Esophagus squamous epithelium (tissue), 5 donors: ENCODE results near the gene PRKCB. TPM values are rescaled to one million over a fixed set of nuclear protein-coding genes. Genes with fewer than 3 reads are reported as not detected.

Experiments
- DNase-seq: peaks from one replicate; lab custom pipeline; 2025; lab: John Stamatoyannopoulos, UW
- H3K27ac ChIP-seq, 4 donors: fragments of 200-600 bp; sonication (generic); one replicate each; pipeline ENCODE4 v1.5.1; 2016 to 2019; ENCODE audit warnings: mild to moderate bottlenecking in 1 of 4
- H3K27me3 ChIP-seq, 4 donors: fragments of 200-600 bp; sonication (generic); 1 replicate in 3 of 4; 2 replicates in 1 of 4; pipeline versions ENCODE4 v1.5.1 to v1.6.0; 2017 to 2021; ENCODE audit warnings: antibody characterized with exemption in 1 of 4
- H3K36me3 ChIP-seq, 3 donors: fragments of 200-600 bp; sonication (generic); one replicate each; pipeline ENCODE4 v1.5.1; 2016 to 2019
- H3K4me1 ChIP-seq, 3 donors: fragments of 200-600 bp; sonication (generic); one replicate each; pipeline ENCODE4 v1.5.1; 2017 to 2019
- H3K4me3 ChIP-seq, 4 donors: fragments of 200-600 bp; sonication (generic); 1 replicate in 3 of 4; 2 replicates in 1 of 4; pipeline ENCODE4 v1.5.1; 2016 to 2019; ENCODE audit warnings: mild to moderate bottlenecking in 2 of 4, moderate library complexity in 1 of 4
- H3K9me3 ChIP-seq, 3 donors: fragments of 200-600 bp; sonication (generic); one replicate each; pipeline ENCODE4 v1.5.1; 2016 to 2019
- POLR2A ChIP-seq, 4 donors: fragments of 450-650 bp; IDR thresholded peaks; one replicate each; pipeline ENCODE4 v1.6.1; 2017; ENCODE audit warnings: antibody characterized with exemption in 4 of 4, mild to moderate bottlenecking in 4 of 4, moderate library complexity in 3 of 4
- WGBS, 2 donors: methylation state at CpG; one replicate each; pipeline ENCODE4 v1.1.5; 2018; 5-methylcytosine and 5-hydroxymethylcytosine counted together
- intact Hi-C: fragments of 100-400 bp; cut with DNase I; formaldehyde crosslinking; loops from one replicate; pipeline ENCODE4 v1.15.0; 2022
- total RNA-seq, 4 donors: library from RNA; depleted of rRNA; stranded (reverse); fragments of >200 nt; gene quantifications; one replicate each; pipeline ENCODE4 v1.1.0, GENCODE V29; 2016
- TF ChIP-seq, protein P1 (sequence below), 6 experiments: fragments of 450-650 bp in 4 of 6; fragments of 200-600 bp in 2 of 6; sonication (generic) in 2 of 6; IDR thresholded peaks; one replicate each; pipeline ENCODE4 v1.5.1; 2016 to 2019; ENCODE audit warnings: antibody characterized with exemption in 6 of 6, mild to moderate bottlenecking in 4 of 6, moderate library complexity in 4 of 6
- donor health status: DM: yes; HTN: yes; CAD: no.

PRKCB gene
- total RNA-seq, 4 donors from 2014 or later, result 0.38 to 4.0 (median 1.7) TPM

DNA sequence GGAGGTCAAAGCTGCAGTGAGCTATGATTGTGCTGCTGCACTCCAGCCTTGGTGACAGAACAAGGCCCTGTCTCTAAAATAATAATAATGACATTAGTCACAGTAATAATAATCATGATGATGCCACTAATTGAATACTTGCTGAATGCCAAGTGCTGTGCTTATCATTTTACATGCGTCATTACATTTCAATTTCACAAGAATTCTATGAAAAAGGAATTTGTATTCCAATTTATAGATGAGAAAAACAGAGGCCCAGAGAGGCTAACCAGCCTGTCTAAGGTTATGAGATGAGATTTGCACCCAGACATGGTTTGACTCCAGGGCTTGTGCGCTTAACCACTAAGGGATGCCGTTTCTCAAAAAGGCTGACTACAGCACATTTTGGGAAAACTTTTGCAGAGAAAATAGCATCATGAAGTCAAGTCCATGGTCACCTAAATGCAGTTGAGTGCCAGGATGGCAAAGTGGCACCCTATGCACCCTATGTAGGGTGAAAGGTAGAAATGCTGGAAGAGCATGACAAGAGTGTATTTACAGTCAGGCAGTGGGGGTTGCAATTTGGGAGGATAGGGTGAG lies 276.0 kb downstream of the PRKCB start:
- Histone ChIP-seq H3K36me3 (no peaks in the 10 kb centered on the region), H3K27me3 (no peaks in the 10 kb centered on the region), H3K9me3 (no peaks in the 10 kb centered on the region), H3K4me3 (no peak overlapping the region), H3K27ac (no peak overlapping the region), H3K4me1 (no peaks in the 10 kb centered on the region)
- no peak for TF ChIP-seq POLR2A (IDR thresholded peaks at IDR 0.05)
- TF ChIP-seq, protein P1, sequence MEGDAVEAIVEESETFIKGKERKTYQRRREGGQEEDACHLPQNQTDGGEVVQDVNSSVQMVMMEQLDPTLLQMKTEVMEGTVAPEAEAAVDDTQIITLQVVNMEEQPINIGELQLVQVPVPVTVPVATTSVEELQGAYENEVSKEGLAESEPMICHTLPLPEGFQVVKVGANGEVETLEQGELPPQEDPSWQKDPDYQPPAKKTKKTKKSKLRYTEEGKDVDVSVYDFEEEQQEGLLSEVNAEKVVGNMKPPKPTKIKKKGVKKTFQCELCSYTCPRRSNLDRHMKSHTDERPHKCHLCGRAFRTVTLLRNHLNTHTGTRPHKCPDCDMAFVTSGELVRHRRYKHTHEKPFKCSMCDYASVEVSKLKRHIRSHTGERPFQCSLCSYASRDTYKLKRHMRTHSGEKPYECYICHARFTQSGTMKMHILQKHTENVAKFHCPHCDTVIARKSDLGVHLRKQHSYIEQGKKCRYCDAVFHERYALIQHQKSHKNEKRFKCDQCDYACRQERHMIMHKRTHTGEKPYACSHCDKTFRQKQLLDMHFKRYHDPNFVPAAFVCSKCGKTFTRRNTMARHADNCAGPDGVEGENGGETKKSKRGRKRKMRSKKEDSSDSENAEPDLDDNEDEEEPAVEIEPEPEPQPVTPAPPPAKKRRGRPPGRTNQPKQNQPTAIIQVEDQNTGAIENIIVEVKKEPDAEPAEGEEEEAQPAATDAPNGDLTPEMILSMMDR (IDR thresholded peaks at IDR 0.05), result no peak
- DNase-seq, result no peak
- intact Hi-C loops, result no loop called here
- 85 to 88% methylated on average over 3 of the region's 3 CpGs for WGBS, 2 donors

DNA sequence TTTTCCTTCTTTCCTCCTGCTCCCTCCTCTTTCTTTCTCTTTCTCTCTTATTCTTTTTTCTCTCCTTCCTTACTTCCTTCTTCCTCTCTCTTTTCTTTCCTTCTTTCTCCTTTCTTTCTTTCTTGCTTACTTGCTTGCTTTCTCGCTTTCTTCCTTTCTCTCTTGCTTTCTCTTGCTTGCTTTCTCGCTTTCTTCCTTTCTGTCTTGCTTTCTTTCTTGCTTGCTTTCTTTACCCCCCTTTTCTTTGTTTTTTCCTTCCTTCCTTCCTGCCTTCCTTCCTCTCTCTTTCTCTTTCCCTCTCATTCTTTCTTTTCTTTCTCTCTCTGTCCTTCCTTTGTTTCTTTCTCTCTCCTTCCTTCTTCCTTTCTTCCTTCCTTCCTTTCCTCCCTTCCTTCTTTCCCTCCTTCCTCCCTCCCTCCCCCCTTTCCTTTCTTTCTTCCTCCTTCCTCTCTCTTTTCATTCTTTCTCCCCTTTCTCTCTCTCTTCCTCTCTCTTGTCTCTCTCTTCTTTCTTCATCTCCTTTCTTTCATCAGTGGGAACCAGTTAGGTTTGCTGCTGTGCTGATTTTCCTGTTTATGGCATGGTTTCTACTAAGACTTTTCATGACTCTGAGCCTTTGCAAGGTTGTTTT lies 277.4 kb downstream of the PRKCB start:
- Histone ChIP-seq H3K27me3 (no peaks in the 10 kb centered on the region), H3K4me3 (no peak overlapping the region), H3K9me3 (no peaks in the 10 kb centered on the region), H3K4me1 (no peaks in the 10 kb centered on the region), H3K27ac (no peak overlapping the region), H3K36me3 (no peaks in the 10 kb centered on the region)
- TF ChIP-seq, protein P1 (IDR thresholded peaks at IDR 0.05), result no peak
- no peak for TF ChIP-seq POLR2A (IDR thresholded peaks at IDR 0.05)
- WGBS, 2 donors, result 80 to 91% methylated on average over 2 of the region's 2 CpGs
- intact Hi-C loops, result no loop called here
- no peak for DNase-seq

DNA sequence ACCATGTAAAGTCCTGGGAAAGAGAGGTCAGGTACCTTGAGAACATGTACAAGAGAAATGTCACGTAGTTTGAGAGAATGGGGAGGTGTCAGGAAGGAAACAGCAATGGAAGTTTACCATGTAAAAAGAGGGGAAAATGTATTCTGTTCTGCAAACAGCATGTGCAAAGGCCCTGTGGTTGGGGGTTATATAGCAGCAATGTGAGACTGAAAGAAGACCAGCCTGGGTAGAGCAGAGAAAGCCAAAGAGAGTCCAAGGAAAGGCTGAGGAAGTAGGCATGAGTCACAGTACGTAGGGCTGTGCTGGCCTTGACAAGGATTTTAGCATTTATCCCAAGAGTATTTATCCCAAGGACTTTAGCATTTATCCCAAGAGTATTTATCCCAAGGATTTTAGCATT lies 279.1 kb downstream of the PRKCB start:
- WGBS, 2 donors, result 59 to 69% methylated on average over 2 of the region's 2 CpGs
- H3K36me3 ChIP-seq, result no peaks in the 10 kb centered on the region
- no peaks in the 10 kb centered on the region for H3K9me3 ChIP-seq
- no peak overlapping the region for H3K27ac ChIP-seq
- no peak for DNase-seq
- H3K27me3 ChIP-seq, result no peaks in the 10 kb centered on the region
- TF ChIP-seq POLR2A (IDR thresholded peaks at IDR 0.05), result no peak
- TF ChIP-seq, protein P1 (IDR thresholded peaks at IDR 0.05), result no peak
- no peaks in the 10 kb centered on the region for H3K4me1 ChIP-seq
- H3K4me3 ChIP-seq, result no peak overlapping the region
- intact Hi-C loops, result no loop called here

DNA sequence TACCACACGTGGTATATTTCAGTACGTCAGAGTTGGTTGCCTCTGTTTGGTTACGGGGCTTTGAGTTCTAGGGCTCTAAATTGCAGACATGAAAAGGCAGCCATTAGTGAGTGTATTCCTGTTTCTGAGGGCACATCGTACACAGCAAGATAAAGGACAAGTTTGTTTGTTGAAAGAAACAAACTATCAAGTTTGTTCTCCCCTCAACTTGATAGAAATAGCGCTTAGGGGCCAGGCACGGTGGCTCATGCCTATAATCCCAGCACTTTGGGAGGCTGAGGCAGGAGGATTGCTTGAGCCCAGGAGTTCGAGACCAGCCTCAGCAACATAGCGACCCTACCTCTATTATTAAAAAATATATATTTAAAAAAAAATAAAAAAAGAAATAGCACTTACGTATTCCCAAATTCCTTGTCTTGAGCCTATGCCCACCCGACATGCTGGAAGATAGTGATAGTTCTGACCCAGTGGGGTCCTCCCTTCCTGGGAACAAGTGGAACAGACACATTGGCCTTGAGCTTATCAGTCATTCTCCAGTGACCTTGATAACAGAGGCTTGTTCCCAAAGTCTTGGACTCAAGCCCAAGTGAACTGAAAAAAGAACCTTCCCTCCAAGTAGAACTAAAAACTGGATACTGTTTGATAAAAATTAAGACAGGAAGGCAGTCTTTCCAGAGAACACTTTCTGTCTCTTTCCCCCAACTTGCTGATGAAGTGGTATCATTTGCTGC lies 280.4 kb downstream of the PRKCB start:
- WGBS, 2 donors, result 85 to 91% methylated on average over 10 of the region's 10 CpGs
- intact Hi-C loops, result no loop called here
- no peak overlapping the region for H3K27ac ChIP-seq

More for the DNA sequence above, 280.4 kb downstream of the PRKCB start:
- Histone ChIP-seq H3K27me3 (no peaks in the 10 kb centered on the region), H3K4me1 (no peaks in the 10 kb centered on the region), H3K4me3 (no peak overlapping the region), H3K9me3 (no peaks in the 10 kb centered on the region), H3K36me3 (no peaks in the 10 kb centered on the region)
- no peak for TF ChIP-seq POLR2A (IDR thresholded peaks at IDR 0.05)
- TF ChIP-seq, protein P1 (IDR thresholded peaks at IDR 0.05), result no peak
- no peak for DNase-seq
